Transverse colon (tissue), 4 donors: ENCODE results near the gene GPHA2.

Experiments
- CTCF ChIP-seq, 5 experiments: fragments of 200-600 bp in 3 of 5; fragments of 450-650 bp in 2 of 5; sonication (generic) in 3 of 5; IDR thresholded peaks; 1 replicate in 2 of 5; 2 replicates in 3 of 5; pipeline ENCODE4 v1.5.1; 2016 to 2017; ENCODE audit warnings: antibody characterized with exemption in 5 of 5, inconsistent platforms in 3 of 5, mild to moderate bottlenecking in 2 of 5, moderate library complexity in 1 of 5
- POLR2A ChIP-seq: fragments of 450-650 bp; IDR thresholded peaks from one replicate; pipeline ENCODE4 v1.6.1; 2016; ENCODE audit warnings: antibody characterized with exemption, mild to moderate bottlenecking, moderate library complexity
- POLR2AphosphoS5 ChIP-seq, 3 donors: sonication (generic); formaldehyde crosslinking; IDR thresholded peaks; one replicate each; pipeline ENCODE4 v1.6.1; 2016; ENCODE audit warnings: antibody characterized with exemption in 3 of 3

DNA sequence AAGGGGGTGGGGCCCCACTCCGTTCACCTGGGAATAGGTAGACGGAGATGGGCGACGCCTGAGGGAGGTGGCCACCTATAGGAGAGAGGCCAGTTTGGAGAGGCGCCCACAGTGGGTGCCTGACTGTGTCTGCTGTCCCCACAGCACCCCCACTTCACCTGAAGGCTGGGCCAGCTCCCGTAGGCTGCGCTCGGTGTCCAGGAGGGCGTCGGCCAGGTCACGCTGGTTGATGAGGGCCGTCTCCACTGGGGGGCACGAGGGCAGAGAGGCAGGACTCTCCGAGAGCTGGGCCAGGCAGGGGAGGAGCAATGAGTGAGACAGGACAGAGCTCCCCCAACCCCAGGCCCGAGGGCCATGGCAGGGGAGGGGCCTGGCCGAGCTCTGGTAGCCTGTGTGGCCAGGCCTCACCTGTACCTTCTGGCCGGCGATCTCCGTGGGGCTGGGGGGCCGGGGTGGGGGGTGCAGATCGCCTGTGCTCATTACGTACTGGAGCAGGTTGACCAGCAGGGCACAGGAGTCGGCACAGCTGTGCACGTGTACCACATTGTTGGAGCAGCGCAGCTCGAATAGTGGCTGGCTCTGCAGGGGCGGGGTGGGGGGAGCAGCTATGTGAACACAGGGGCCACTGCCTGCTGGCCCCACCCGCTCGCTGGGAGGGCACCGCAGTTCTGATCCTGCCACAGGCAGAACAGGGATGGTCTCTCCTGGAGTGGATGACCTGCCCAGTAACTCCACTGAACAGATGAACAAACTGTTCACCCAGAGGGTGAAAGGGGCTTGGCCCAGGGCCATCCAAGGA is 33.4 kb downstream of the GPHA2 start:
- TF ChIP-seq POLR2A (no peak), POLR2AphosphoS5 (IDR thresholded peaks at IDR 0.05) (no peak), CTCF (IDR thresholded peaks at IDR 0.05) (no peak)
